Keratinocyte (primary cell): ENCODE results near the gene NEDD1. TPM values are rescaled to one million over a fixed set of nuclear protein-coding genes. Genes with fewer than 3 reads are reported as not detected.

Source experiments
- DNase-seq: peaks from one replicate; pipeline ENCODE4 v3.0.0-alpha.2; 2011; ENCODE audit warnings: low read depth, missing footprints, low spot score
- FAIRE-seq: peaks from 2 replicates; lab custom pipeline; 2011; peaks lifted over from hg19 to GRCh38; lab: Jason Lieb, UNC
- H2AFZ ChIP-seq: 2 replicates; pipeline ENCODE4 v1.6.0; 2012; ENCODE audit warnings: low read length, control low read depth, inconsistent platforms; ENCODE audit not compliant: control insufficient read depth
- H3K27ac ChIP-seq: 2 replicates; pipeline ENCODE4 v1.5.1; 2011; ENCODE audit warnings: low read length; ENCODE audit not compliant: control insufficient read depth, insufficient read depth
- H3K27me3 ChIP-seq: 3 replicates; pipeline ENCODE4 v1.6.0; 2011; ENCODE audit warnings: low read length; ENCODE audit not compliant: control insufficient read depth, insufficient read depth; ENCODE audit errors: extremely low read depth
- H3K36me3 ChIP-seq, 2 experiments: 2 replicates in 1 of 2; 3 replicates in 1 of 2; pipeline ENCODE4 v1.5.1; 2011; ENCODE audit warnings: low read length in 2 of 2, mild to moderate bottlenecking in 1 of 2; ENCODE audit not compliant: control insufficient read depth in 2 of 2, insufficient read depth in 2 of 2; ENCODE audit errors: extremely low read depth in 1 of 2
- H3K4me1 ChIP-seq: 3 replicates; pipeline ENCODE4 v1.5.1; 2011; ENCODE audit warnings: low read length; ENCODE audit not compliant: control insufficient read depth, insufficient read depth; ENCODE audit errors: extremely low read depth
- H3K4me2 ChIP-seq: 3 replicates; pipeline ENCODE4 v1.6.0; 2011; ENCODE audit warnings: low read depth, low read length; ENCODE audit not compliant: control insufficient read depth, insufficient read depth; ENCODE audit errors: extremely low read depth
- H3K4me3 ChIP-seq, 3 experiments: fragments of 200-600 bp in 1 of 3; sonication (generic) in 1 of 3; 2 replicates in 2 of 3; 3 replicates in 1 of 3; pipeline ENCODE4 v1.5.1; 2011 to 2016; ENCODE audit warnings: low read length in 3 of 3, mild to moderate bottlenecking in 3 of 3, control low read depth in 2 of 3, inconsistent platforms in 1 of 3, low read depth in 1 of 3, mixed read lengths in 1 of 3, mixed run types in 1 of 3, moderate library complexity in 1 of 3; ENCODE audit not compliant: control insufficient read depth in 2 of 3, insufficient read depth in 2 of 3; ENCODE audit errors: extremely low read depth in 1 of 3
- H3K79me2 ChIP-seq: 2 replicates; pipeline ENCODE4 v1.6.0; 2012; ENCODE audit warnings: low read length; ENCODE audit not compliant: control insufficient read depth, insufficient read depth
- H3K9ac ChIP-seq: 3 replicates; pipeline ENCODE4 v1.6.0; 2011; ENCODE audit warnings: low read length; ENCODE audit not compliant: control insufficient read depth, insufficient read depth; ENCODE audit errors: extremely low read depth
- H3K9me1 ChIP-seq: 3 replicates; pipeline ENCODE4 v1.6.0; 2011; ENCODE audit warnings: low read length; ENCODE audit not compliant: control insufficient read depth, insufficient read depth; ENCODE audit errors: extremely low read depth
- H3K9me3 ChIP-seq: 2 replicates; pipeline ENCODE4 v1.5.1; 2012; ENCODE audit warnings: low read depth, low read length; ENCODE audit not compliant: control insufficient read depth
- H4K20me1 ChIP-seq: 3 replicates; pipeline ENCODE4 v1.6.0; 2011; ENCODE audit warnings: low read length; ENCODE audit not compliant: control insufficient read depth, insufficient read depth; ENCODE audit errors: extremely low read depth
- EZH2 ChIP-seq: IDR thresholded peaks from one replicate; pipeline ENCODE4 v1.6.1; 2012; ENCODE audit warnings: inconsistent platforms, mild to moderate bottlenecking, low read length, moderate library complexity
- dilution Hi-C: fragments of 300-500 bp; cut with MboI; formaldehyde crosslinking; loops from one replicate; pipeline ENCODE4 v1.7.0; 2020; ENCODE audit warnings: low sequenced_read_pairs; ENCODE audit not compliant: extremely low pct_ligation_motif_present
- polyA plus RNA-seq, 5 experiments: library from polyadenylated mRNA; depleted of rRNA in 3 of 5; stranded (reverse) in 3 of 5; stranded (forward) in 1 of 5; unstranded in 1 of 5; fragments of >200 nt; gene quantifications; 1 replicate in 1 of 5; 2 replicates in 3 of 5; 3 replicates in 1 of 5; pipeline versions ENCODE4 v1.2.1 to v1.2.3, GENCODE V29; 2011 to 2012; ENCODE audit warnings: missing spikeins in 2 of 5, low read depth in 1 of 5, low replicate concordance in 1 of 5
- TF ChIP-seq, protein P1 (sequence below), 3 experiments: IDR thresholded peaks in 1 of 3; conservative IDR thresholded peaks in 1 of 3; optimal IDR thresholded peaks in 1 of 3; 2 replicates in 2 of 3; 3 replicates in 1 of 3; pipeline versions ENCODE3 to v1.5.1; 2011; ENCODE audit warnings: low read length in 3 of 3, mild to moderate bottlenecking in 3 of 3, moderate library complexity in 2 of 3, control low read depth in 1 of 3, inconsistent platforms in 1 of 3; ENCODE audit not compliant: insufficient read depth in 2 of 3; ENCODE audit errors: extremely low read depth in 1 of 3

Gene NEDD1
- polyA plus RNA-seq, 1 donor (not counting 4 experiments of a cell fraction or from before 2014, with no cell fraction given) = 44.4 TPM

DNA sequence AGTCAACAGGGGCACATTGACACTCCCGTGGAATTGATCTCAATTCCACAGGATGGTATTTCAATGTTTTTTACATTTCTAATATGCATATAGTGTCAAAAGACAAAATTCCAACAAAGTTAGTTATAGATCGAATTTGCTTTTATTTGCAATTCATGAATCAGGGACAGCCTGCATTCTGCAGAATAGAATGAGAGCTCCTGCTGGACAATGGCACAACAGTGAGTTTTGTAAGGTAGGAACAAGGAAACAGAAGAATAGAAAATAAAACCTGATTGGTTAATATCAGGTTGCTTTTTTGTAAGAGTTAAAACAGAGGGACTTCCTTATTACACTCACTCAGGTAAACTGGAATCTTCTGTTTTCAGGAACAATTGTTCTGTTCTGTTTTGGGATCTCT lies 32.8 kb upstream of the NEDD1 start:
- DNase-seq (no peak), FAIRE-seq (no peak)
- no peak overlapping the region for H2AFZ ChIP-seq
- H3K4me1 ChIP-seq = no peaks in the 10 kb centered on the region
- no peak overlapping the region for H3K4me2 ChIP-seq
- dilution Hi-C loops = no loop called here
- H3K4me3 ChIP-seq = no peak overlapping the region
- no peak for TF ChIP-seq EZH2
- TF ChIP-seq, protein P1, sequence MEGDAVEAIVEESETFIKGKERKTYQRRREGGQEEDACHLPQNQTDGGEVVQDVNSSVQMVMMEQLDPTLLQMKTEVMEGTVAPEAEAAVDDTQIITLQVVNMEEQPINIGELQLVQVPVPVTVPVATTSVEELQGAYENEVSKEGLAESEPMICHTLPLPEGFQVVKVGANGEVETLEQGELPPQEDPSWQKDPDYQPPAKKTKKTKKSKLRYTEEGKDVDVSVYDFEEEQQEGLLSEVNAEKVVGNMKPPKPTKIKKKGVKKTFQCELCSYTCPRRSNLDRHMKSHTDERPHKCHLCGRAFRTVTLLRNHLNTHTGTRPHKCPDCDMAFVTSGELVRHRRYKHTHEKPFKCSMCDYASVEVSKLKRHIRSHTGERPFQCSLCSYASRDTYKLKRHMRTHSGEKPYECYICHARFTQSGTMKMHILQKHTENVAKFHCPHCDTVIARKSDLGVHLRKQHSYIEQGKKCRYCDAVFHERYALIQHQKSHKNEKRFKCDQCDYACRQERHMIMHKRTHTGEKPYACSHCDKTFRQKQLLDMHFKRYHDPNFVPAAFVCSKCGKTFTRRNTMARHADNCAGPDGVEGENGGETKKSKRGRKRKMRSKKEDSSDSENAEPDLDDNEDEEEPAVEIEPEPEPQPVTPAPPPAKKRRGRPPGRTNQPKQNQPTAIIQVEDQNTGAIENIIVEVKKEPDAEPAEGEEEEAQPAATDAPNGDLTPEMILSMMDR (optimal IDR thresholded peaks at IDR 0.05 in 1 of 3, IDR thresholded peaks at IDR 0.05 in 1 of 3, conservative IDR thresholded peaks at IDR 0.05 in 1 of 3; ENCODE audit: extremely low read depth in 1 of 3, insufficient read depth in 2 of 3, low read length in 3 of 3) = no peak
- H3K27me3 ChIP-seq = no peaks in the 10 kb centered on the region
- H4K20me1 ChIP-seq = no peaks in the 10 kb centered on the region
- no peaks in the 10 kb centered on the region for H3K9me1 ChIP-seq
- H3K79me2 ChIP-seq = no peaks in the 10 kb centered on the region
- no peak overlapping the region for H3K27ac ChIP-seq
- H3K9me3 ChIP-seq = no peaks in the 10 kb centered on the region
- no peak overlapping the region for H3K9ac ChIP-seq
- H3K36me3 ChIP-seq = no peaks in the 10 kb centered on the region

DNA sequence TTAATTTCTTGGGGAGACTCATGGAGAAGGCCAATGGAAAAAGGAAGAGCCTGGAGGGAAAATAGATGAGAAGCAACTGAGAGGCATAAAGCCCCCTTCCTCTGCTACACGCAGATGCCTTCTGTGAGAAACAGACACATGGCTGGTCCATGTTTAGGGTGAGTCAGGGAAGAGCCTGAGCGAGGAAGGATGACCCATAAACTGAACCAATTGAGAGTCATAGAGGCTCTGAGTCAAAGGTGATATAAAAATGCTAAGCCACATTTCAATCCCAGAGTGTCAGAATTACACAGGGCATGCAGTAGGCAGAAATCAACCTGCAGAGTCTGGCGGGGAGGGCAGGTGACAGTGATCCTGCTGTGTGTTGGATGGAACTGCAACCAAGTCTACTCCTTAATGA lies 30.1 kb upstream of the NEDD1 start:
- no peaks in the 10 kb centered on the region for H3K36me3 ChIP-seq
- no peaks in the 10 kb centered on the region for H3K4me1 ChIP-seq
- H4K20me1 ChIP-seq = no peaks in the 10 kb centered on the region
- FAIRE-seq (no peak), DNase-seq (no peak)
- no peaks in the 10 kb centered on the region for H3K27me3 ChIP-seq
- no peak overlapping the region for H3K4me3 ChIP-seq
- no peaks in the 10 kb centered on the region for H3K9me3 ChIP-seq
- H2AFZ ChIP-seq = no peak overlapping the region
- no peak overlapping the region for H3K4me2 ChIP-seq
- no peak overlapping the region for H3K9ac ChIP-seq
- no peaks in the 10 kb centered on the region for H3K79me2 ChIP-seq
- no peak overlapping the region for H3K27ac ChIP-seq
- dilution Hi-C loops = no loop called here
- H3K9me1 ChIP-seq = no peaks in the 10 kb centered on the region
- no peak for TF ChIP-seq EZH2
- TF ChIP-seq, protein P1 (optimal IDR thresholded peaks at IDR 0.05 in 1 of 3, IDR thresholded peaks at IDR 0.05 in 1 of 3, conservative IDR thresholded peaks at IDR 0.05 in 1 of 3; ENCODE audit: extremely low read depth in 1 of 3, insufficient read depth in 2 of 3, low read length in 3 of 3) = no peak
